Endothelial cell of umbilical vein (primary cell): ENCODE measurements around the gene MS4A15. TPM values are rescaled to one million over a fixed set of nuclear protein-coding genes. Genes with fewer than 3 reads are reported as not detected.

Source experiments
- BruUV-seq: library from RNA; stranded (reverse); fragments of 400-500 nt; replicated peaks from 2 replicates; lab custom pipeline; 2021; lab: Mats Ljungman, UMichigan
- CTCF ChIA-PET: fragments of 300-600, 350-600 bp; sonication (Branson Sonifier 250); formaldehyde crosslinking; loops from one replicate; lab custom pipeline; 2021; ENCODE audit warnings: antibody characterized with exemption, inconsistent platforms; lab: Charles Lee
- POLR2A ChIA-PET: fragments of 300-600, 350-600 bp; sonication (Branson Sonifier 250); formaldehyde crosslinking; loops from one replicate; lab custom pipeline; 2021; ENCODE audit warnings: antibody characterized with exemption, inconsistent platforms; lab: Charles Lee
- DNase-seq: peaks from one replicate; pipeline ENCODE4 v3.0.0-alpha.2; 2011; ENCODE audit warnings: low read depth, low spot score
- FAIRE-seq: peaks from 2 replicates; lab custom pipeline; 2011; peaks lifted over from hg19 to GRCh38; lab: Jason Lieb, UNC
- H2AFZ ChIP-seq: 2 replicates; pipeline ENCODE4 v1.6.0; 2012; ENCODE audit warnings: low read depth, low read length, control low read depth, inconsistent platforms
- H3K27ac ChIP-seq: 2 replicates; pipeline ENCODE4 v1.5.1; 2011; ENCODE audit warnings: low read depth, mild to moderate bottlenecking, control low read depth, low read length, moderate library complexity; ENCODE audit not compliant: insufficient read depth
- H3K27me3 ChIP-seq, 2 experiments: 2 replicates each; pipeline versions ENCODE4 v1.6.0 to v1.6.1; 2011; ENCODE audit warnings: low read length in 2 of 2, mixed read lengths in 1 of 2; ENCODE audit not compliant: control insufficient read depth in 2 of 2, insufficient read depth in 2 of 2
- H3K36me3 ChIP-seq, 2 experiments: 2 replicates in 1 of 2; 3 replicates in 1 of 2; pipeline ENCODE4 v1.5.1; 2011; ENCODE audit warnings: low read length in 2 of 2, mild to moderate bottlenecking in 1 of 2, moderate library complexity in 1 of 2; ENCODE audit not compliant: control insufficient read depth in 2 of 2, insufficient read depth in 2 of 2; ENCODE audit errors: extremely low read depth in 1 of 2
- H3K4me1 ChIP-seq: 3 replicates; pipeline ENCODE4 v1.5.1; 2011; ENCODE audit warnings: mild to moderate bottlenecking, low read length; ENCODE audit not compliant: control insufficient read depth, insufficient read depth; ENCODE audit errors: extremely low read depth
- H3K4me2 ChIP-seq: 2 replicates; pipeline ENCODE4 v1.6.1; 2011; ENCODE audit warnings: low read length, control low read depth, mixed read lengths; ENCODE audit not compliant: insufficient read depth
- H3K4me3 ChIP-seq, 3 experiments: fragments of 200-600 bp in 1 of 3; sonication (generic), shearing (Covaris generic) in 1 of 3; replicated peaks in 1 of 3; 2 replicates each; pipeline ENCODE4 v1.5.1; 2011 to 2016; ENCODE audit warnings: control low read depth in 3 of 3, low read length in 3 of 3, mild to moderate bottlenecking in 2 of 3, inconsistent platforms in 1 of 3, low read depth in 1 of 3, moderate library complexity in 1 of 3; ENCODE audit not compliant: insufficient read depth in 1 of 3
- H3K79me2 ChIP-seq: 2 replicates; pipeline ENCODE4 v1.6.0; 2012; ENCODE audit warnings: low read length, inconsistent platforms; ENCODE audit not compliant: control insufficient read depth, insufficient read depth
- H3K9ac ChIP-seq: replicated peaks from 2 replicates; pipeline ENCODE3; 2011; ENCODE audit warnings: low read length, control low read depth; ENCODE audit not compliant: insufficient read depth; ENCODE audit errors: extremely low read depth
- H3K9me1 ChIP-seq: replicated peaks from 3 replicates; pipeline ENCODE4 v1.6.0; 2011; ENCODE audit warnings: mild to moderate bottlenecking, low read length; ENCODE audit not compliant: control insufficient read depth, insufficient read depth; ENCODE audit errors: extremely low read depth
- H3K9me3 ChIP-seq: replicated peaks from 2 replicates; pipeline ENCODE4 v1.5.1; 2012; ENCODE audit warnings: low read length, inconsistent platforms; ENCODE audit not compliant: control insufficient read depth, insufficient read depth
- H4K20me1 ChIP-seq: replicated peaks from 2 replicates; pipeline ENCODE3; 2011; ENCODE audit warnings: mild to moderate bottlenecking, low read length; ENCODE audit not compliant: control insufficient read depth, insufficient read depth; ENCODE audit errors: extremely low read depth
- CTCF ChIP-seq, 2 donors: IDR thresholded peaks; 1 replicate in 1 of 2; 2 replicates in 1 of 2; pipeline ENCODE4 v1.5.1; 2011; ENCODE audit warnings: low read length in 2 of 2, mild to moderate bottlenecking in 2 of 2, moderate library complexity in 2 of 2, control low read depth in 1 of 2, inconsistent platforms in 1 of 2, low read depth in 1 of 2; ENCODE audit not compliant: insufficient read depth in 1 of 2; ENCODE audit errors: extremely low read depth in 1 of 2
- EZH2 ChIP-seq: IDR thresholded peaks from 2 replicates; pipeline ENCODE4 v1.6.1; 2012; ENCODE audit warnings: borderline replicate concordance, low read depth, mild to moderate bottlenecking, moderate library complexity, low read length, inconsistent platforms; ENCODE audit not compliant: severe bottlenecking
- FOS ChIP-seq: IDR thresholded peaks from 2 replicates; pipeline ENCODE4 v1.6.1; 2011; ENCODE audit warnings: mild to moderate bottlenecking, low read length, moderate library complexity, borderline replicate concordance; ENCODE audit not compliant: insufficient read depth
- GATA2 ChIP-seq: IDR thresholded peaks from 2 replicates; pipeline ENCODE4 v1.7.0; 2011; ENCODE audit warnings: low read depth, mild to moderate bottlenecking, moderate library complexity, mixed read lengths, low read length; ENCODE audit not compliant: insufficient read length, insufficient read depth
- JUN ChIP-seq: IDR thresholded peaks from 2 replicates; pipeline ENCODE4 v1.6.1; 2011; ENCODE audit warnings: borderline replicate concordance, low read depth; ENCODE audit not compliant: insufficient read length, insufficient read depth
- MAX ChIP-seq: IDR thresholded peaks from 2 replicates; pipeline ENCODE4 v1.6.1; 2011; ENCODE audit not compliant: insufficient read depth, insufficient read length
- MYC ChIP-seq: IDR thresholded peaks from one replicate; pipeline ENCODE4 v1.6.1; 2011; ENCODE audit warnings: mild to moderate bottlenecking, low read depth, low read length
- POLR2A ChIP-seq: IDR thresholded peaks from 2 replicates; pipeline ENCODE4 v1.6.1; 2012; ENCODE audit warnings: low read depth, mild to moderate bottlenecking, control low read depth, low read length
- POLR2AphosphoS5 ChIP-seq: IDR thresholded peaks from 2 replicates; pipeline ENCODE4 v1.6.1; 2012; ENCODE audit warnings: low read depth, mild to moderate bottlenecking, control low read depth, low read length, moderate library complexity; ENCODE audit not compliant: insufficient read depth
- dilution Hi-C: fragments of 300-500 bp; cut with MboI; formaldehyde crosslinking; loops from one replicate; pipeline ENCODE4 v1.15.0; 2019; ENCODE audit warnings: low sequenced_read_pairs; ENCODE audit not compliant: extremely low pct_ligation_motif_present
- intact Hi-C: fragments of 100-400 bp; cut with micrococcal nuclease; formaldehyde crosslinking; loops from one replicate; pipeline ENCODE4 v1.10.0; 2022
- polyA plus RNA-seq, 4 experiments: library from polyadenylated mRNA; depleted of rRNA in 3 of 4; stranded (reverse) in 3 of 4; unstranded in 1 of 4; fragments of >200 nt; gene quantifications; 2 replicates each; pipeline versions ENCODE4 v1.2.1 to v1.2.3, GENCODE V29; 2011 to 2012; ENCODE audit warnings: missing spikeins in 1 of 4
- total RNA-seq: library from RNA; stranded (reverse); gene quantifications from 2 replicates; pipeline ENCODE4 v1.2.3, GENCODE V29; 2021

The MS4A15 gene
- total and polyA plus RNA-seq, 2 donors (not counting 3 experiments of a cell fraction or from before 2014, with no cell fraction given): not detected

GRCh38 chr11:60731586-60731985 is 25.1 kb upstream of the MS4A15 start:
- Histone ChIP-seq H3K27me3 (peaks cover 4% of the 10 kb centered on the region in 2 experiments), H3K36me3 (no peaks in the 10 kb centered on the region), H3K4me1 (no peaks in the 10 kb centered on the region), H3K4me2 (no peak overlapping the region), H3K9me1 (no peaks in the 10 kb centered on the region), H2AFZ (no peak overlapping the region), H3K4me3 (no peak overlapping the region), H3K9ac (no peak overlapping the region), H3K79me2 (no peaks in the 10 kb centered on the region), H3K27ac (no peak overlapping the region), H3K9me3 (no peaks in the 10 kb centered on the region), H4K20me1 (no peaks in the 10 kb centered on the region)
- CTCF ChIA-PET: interaction anchor here (1.7 kb wide), 1 partner anchor 31 kb away, joined by 4 read pairs; no protein-coding TSS in a partner anchor
- POLR2A ChIA-PET: no interaction called here
- DNase-seq (no peak), FAIRE-seq (no peak)
- dilution Hi-C loops: no loop called here
- TF ChIP-seq POLR2AphosphoS5: no peak
- TF ChIP-seq FOS: no peak
- TF ChIP-seq GATA2: no peak
- TF ChIP-seq MYC: no peak
- TF ChIP-seq MAX: no peak
- no TSS peak for BruUV-seq
- intact Hi-C loops: no loop called here

GRCh38 chr11:60734279-60734678 is 22.4 kb upstream of the MS4A15 start:
- CTCF ChIA-PET: no interaction called here
- POLR2A ChIA-PET: no interaction called here

More at GRCh38 chr11:60734279-60734678, 22.4 kb upstream of the MS4A15 start:
- TF ChIP-seq POLR2A (no peak), JUN (no peak), CTCF (IDR thresholded peaks at IDR 0.05; ENCODE audit: extremely low read depth in 1 of 2, insufficient read depth in 1 of 2, low read depth in 1 of 2, low read length in 2 of 2) (no peak), EZH2 (no peak), MYC (no peak), GATA2 (no peak), MAX (no peak), FOS (no peak), POLR2AphosphoS5 (no peak)
- BruUV-seq: no TSS peak
- H3K4me1 ChIP-seq: no peaks in the 10 kb centered on the region
- H3K4me2 ChIP-seq: no peak overlapping the region
- intact Hi-C loops (no loop called here), dilution Hi-C loops (no loop called here)
- no peak for DNase-seq
- H3K9me3 ChIP-seq: no peaks in the 10 kb centered on the region
- H3K4me3 ChIP-seq: no peak overlapping the region
- H3K9me1 ChIP-seq: no peaks in the 10 kb centered on the region
- no peak overlapping the region for H3K9ac ChIP-seq
- H3K27me3 ChIP-seq: peaks cover 4% of the 10 kb centered on the region in 2 experiments
- no peak overlapping the region for H3K27ac ChIP-seq
- H3K36me3 ChIP-seq: no peaks in the 10 kb centered on the region
- no peak overlapping the region for H2AFZ ChIP-seq
- H3K79me2 ChIP-seq: no peaks in the 10 kb centered on the region
- no peak for FAIRE-seq
- H4K20me1 ChIP-seq: no peaks in the 10 kb centered on the region
